Uterus (tissue), 2 donors: ENCODE measurements around the gene UBE2QL1.

Experiments used
- POLR2A ChIP-seq, 2 donors: fragments of 450-650 bp; IDR thresholded peaks; one replicate each; pipeline ENCODE4 v1.6.1; 2016; ENCODE audit warnings: antibody characterized with exemption in 2 of 2, mild to moderate bottlenecking in 1 of 2, moderate library complexity in 1 of 2
- TF ChIP-seq, protein P1 (sequence below), 4 experiments: fragments of 200-600 bp in 2 of 4; fragments of 450-650 bp in 2 of 4; sonication (generic) in 2 of 4; IDR thresholded peaks; one replicate each; pipeline ENCODE4 v1.5.1; 2016 to 2019; ENCODE audit warnings: antibody characterized with exemption in 4 of 4, mild to moderate bottlenecking in 2 of 4, moderate library complexity in 1 of 4

DNA sequence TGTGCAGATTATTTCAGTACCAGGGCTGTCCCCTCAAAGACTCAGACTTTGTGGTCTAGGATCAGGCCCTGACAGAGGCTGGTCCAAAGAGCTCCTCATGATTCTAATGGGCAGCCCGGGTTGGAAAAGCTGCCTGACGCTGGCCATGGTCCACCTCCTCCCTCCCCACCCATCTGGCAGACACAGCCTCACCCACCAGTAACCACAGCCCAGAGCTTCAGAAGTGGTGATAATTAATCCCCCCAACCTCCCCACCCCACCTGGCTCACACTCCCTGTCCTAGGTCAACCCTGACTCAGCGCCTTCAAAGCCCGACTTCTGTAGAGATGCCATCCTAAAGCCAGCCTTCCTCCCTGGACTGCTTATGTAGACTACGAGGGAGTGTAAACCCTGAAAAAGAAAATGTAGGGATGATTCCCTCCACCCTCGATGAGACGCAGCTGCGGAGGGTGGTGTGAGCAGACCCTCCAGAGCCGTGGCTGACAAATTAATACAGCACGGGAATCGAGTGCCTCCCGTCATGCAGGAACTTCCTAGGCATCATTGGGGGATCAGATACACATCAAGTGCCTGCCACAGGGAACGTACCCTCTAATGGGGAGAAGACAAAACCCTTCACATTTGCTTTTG lies 7.0 kb downstream of the UBE2QL1 start:
- no peak for TF ChIP-seq POLR2A (IDR thresholded peaks at IDR 0.05)
- TF ChIP-seq, protein P1, sequence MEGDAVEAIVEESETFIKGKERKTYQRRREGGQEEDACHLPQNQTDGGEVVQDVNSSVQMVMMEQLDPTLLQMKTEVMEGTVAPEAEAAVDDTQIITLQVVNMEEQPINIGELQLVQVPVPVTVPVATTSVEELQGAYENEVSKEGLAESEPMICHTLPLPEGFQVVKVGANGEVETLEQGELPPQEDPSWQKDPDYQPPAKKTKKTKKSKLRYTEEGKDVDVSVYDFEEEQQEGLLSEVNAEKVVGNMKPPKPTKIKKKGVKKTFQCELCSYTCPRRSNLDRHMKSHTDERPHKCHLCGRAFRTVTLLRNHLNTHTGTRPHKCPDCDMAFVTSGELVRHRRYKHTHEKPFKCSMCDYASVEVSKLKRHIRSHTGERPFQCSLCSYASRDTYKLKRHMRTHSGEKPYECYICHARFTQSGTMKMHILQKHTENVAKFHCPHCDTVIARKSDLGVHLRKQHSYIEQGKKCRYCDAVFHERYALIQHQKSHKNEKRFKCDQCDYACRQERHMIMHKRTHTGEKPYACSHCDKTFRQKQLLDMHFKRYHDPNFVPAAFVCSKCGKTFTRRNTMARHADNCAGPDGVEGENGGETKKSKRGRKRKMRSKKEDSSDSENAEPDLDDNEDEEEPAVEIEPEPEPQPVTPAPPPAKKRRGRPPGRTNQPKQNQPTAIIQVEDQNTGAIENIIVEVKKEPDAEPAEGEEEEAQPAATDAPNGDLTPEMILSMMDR (IDR thresholded peaks at IDR 0.05) = no peak
